DMS153 treated with DMSO at 0.1 percent for 48 hours (cell line): ENCODE results near the gene MTCL1.
"Not testable (repeated sequence)": the region's sequence is repeated elsewhere in the genome, so short reads cannot be mapped to it uniquely, and the experiment has no call there.

Experiments
- DNase-seq: peaks from one replicate; lab custom pipeline; 2025; ENCODE audit not compliant: unreplicated experiment; lab: John Stamatoyannopoulos, UW

The MTCL1 gene

GRCh38 chr18:8741117-8741516 lies 35.8 kb downstream of the MTCL1 start:
- no peak for DNase-seq

GRCh38 chr18:8741532-8741931 lies 36.2 kb downstream of the MTCL1 start:
- DNase-seq = peak; percentile 3

DNA sequence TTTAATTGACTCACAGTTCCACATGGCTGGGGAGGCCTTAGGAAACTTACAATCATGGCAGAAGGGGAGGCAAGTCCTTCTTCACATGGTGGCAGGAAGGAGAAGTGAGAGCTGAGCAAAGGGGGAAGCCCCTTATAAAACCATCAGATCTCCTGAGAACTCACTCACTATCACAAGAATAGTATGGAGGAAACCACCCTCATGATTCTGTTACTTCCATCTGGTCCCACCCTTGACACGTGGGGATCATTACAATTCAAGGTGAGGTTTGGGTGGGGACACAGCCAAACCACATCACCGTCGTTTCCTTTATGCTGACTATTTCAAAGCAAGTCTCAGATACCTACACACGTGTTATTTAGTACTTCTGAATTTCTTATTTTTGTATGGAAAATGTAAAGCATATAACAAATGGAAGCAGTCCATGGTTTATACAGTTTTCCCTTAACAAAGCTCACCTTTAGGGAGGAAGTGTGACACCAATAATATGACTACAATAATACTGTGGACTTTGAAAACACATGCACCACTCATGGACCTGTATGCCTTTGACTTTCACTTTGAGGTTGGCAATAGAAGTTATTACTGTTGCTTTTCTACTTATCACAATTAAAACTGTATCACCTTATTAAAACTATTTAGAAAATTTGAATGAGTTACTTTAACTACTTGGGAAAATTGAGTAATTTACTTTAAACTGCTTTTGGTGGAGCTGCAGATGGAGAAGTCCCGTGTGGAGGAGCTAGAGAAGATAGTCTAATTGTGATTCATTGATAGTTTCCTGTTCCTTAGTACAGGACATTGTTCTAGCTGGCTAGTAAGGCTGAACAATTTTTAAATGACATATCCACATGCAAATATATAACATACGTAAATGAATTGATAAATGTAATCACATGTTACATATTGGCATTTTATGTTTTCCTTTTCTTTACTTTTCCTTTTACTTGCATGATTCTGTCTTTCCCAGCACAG lies 37.3 kb downstream of the MTCL1 start:
- DNase-seq = no peak

DNA sequence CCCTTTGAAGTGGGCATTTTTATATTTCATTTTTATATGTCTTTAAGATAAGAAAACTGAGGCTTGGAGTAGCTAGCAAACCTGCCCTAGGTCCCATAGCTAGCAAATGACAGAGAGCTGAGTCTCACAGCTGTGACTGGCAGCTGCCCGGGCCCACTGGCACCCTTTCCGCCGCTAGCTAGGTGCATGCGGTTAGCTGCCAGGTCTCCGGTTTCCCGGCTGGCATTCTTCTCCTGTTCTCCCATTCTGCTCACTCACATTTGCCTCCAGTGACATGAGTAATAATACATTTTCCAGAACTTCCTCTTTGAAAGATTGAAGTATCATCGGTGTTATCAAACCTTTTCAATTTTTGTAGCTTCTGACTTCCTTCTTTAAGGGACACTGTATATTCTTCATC lies 38.7 kb downstream of the MTCL1 start:
- DNase-seq = no peak

DNA sequence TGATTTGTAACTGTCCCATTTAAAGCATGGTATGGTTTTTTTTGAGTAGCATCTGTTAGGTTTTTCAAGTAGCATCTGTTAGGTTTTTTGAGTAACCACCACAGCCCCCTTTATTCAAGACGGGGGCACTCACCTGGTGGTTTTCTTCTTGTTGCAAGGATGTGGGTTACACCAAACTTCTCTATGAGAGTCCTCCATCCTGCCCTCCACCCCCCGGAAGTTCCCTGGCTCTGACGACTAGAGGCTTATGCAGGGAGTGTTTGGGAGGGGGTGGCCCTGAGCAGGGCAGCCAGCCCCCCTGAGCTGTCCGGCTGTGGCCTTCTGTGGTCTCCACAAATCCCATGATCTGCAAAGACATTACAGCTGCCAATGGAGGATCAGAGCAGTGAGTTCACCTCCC lies 39.3 kb downstream of the MTCL1 start:
- DNase-seq = no peak

DNA sequence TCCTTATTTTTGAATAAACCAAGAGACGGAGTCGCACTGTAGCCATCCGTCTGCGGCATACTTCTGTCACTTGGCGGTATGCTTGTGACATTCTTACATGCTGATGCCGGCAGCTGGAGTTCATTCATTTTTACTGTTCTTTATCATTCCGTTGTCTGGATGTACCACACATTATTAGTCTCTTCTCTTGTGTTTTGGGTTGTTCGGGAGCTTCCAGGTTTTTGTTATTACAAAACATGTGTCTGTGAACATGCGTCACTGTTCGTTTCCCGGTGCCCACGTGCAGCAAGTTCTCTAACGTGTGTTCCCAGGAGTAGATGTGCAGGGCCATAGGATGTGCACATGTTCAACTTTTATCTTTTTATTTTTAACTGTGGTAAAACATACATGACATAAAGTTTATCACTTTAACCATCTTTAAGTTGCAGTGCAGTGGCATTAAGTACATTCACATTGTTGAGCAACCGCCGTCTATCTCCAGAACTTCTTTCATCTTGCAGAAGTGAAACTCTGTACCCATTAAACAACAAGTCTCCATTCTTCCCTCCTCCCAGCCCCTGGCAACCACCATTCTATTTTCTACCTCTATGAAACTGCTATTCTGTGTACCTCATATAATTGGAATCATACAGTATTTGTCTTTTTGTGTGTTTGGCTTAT lies 40.1 kb downstream of the MTCL1 start:
- DNase-seq = no peak

GRCh38 chr18:8747440-8747937 lies 42.1 kb downstream of the MTCL1 start:
- DNase-seq = no peak

GRCh38 chr18:8749492-8749891 lies 44.1 kb downstream of the MTCL1 start:
- DNase-seq = no peak

- no peak for DNase-seq
These were observed 45.6 kb downstream of the MTCL1 start for GRCh38 chr18:8750954-8751415.

DNA sequence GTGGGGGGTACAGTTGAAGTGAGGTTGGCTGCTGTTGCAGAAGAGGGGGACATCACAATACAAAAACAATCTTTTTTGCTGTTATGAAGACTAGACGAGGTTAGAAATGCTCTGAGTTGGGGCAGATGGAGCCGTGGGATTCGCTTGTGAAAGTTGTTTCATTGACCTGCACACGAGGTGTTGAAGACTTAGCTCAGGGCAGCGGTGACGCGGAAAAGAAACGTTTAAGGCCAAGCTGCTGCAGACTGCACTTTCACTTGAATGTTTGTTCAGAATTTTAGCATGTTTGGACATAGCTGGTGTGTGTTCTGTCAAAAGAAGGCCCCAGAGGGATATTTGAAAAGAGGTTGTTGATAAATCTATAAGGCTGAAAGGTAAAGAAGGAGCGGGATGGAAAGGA lies 46.3 kb downstream of the MTCL1 start:
- no peak for DNase-seq

DNA sequence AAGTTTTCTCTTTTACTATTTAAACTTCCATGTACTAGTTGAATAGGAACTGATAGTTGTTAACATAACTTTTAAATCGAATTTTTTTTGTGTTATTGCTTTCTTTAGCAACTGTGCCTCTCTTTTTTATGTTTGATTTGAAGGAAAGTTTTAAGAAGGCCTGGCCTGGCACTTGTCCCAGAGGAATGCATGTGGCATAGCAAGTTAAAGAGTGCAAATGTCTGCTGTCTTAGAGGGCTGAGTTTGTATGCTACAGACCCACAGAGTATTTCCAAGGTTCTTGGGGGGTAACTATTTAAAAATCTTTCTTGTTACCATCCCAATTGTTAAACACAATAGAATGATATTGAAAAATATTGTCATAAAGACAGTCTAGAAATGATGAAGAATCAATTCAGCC lies 47.0 kb downstream of the MTCL1 start:
- DNase-seq = no peak

DNA sequence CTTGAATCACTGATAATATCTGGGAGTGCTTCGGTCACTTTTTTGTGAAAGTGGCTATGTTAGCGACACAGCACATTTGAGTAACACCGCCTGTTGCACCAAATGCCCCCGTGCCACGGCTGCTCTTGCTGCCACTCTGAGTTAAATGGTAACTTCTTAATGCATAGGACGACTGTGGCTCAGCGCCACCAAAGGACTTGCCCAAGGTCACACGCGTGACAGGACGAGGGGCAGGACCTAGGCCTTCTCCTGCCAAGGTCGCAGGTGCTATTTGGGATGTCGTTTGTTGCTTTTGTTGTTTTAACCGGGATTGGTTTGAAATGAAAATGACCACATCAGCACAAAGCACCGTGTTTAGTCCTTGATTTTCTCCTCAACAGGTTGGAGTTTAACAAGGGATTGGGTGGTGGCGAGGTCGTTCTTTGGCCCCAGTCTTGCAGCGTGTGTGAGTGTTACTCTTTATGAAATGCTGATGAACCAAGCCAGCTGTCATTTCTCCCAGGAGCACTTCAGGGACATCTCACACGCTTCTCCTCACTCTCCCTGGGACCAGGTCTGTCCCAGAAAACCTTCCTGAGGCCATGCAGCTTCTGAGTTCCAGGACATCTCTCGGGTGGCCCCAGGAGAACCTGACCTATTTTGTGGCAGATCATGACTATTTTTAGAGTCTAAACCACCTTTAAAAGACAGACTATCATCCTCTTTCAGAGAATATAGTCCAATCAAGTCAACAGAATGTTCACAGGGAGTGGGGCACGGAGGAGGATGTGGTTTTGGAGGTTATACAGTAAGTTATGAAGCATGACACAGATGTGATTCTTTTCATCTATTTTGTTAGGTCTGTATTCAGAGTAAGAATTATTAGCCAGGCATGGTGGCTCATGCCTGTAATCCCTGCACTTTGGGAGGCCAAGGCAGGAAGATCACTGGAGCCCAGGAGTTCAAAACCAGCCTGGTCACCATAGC lies 49.9 kb downstream of the MTCL1 start:
- DNase-seq = no peak

DNA sequence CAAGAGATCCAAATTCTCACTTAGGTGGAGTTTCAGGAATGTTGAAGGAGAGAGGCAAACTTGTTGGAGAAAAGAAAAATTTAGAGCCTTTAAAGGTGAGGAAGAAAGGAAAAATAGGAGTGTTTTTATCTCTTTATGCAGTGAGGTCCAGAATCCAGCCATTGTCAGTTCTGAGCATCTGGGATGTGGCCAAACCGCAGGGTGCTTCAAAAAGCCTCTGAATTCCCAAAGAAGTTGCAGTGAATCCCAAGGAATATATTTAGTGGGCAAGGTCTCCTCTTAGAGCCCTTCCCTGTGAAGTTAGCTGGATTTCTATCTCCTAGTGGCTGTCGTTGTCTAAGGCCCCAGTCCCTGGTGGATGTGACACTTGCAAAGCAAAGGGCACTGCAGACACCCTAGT lies 51.2 kb downstream of the MTCL1 start:
- DNase-seq = no peak

GRCh38 chr18:8757396-8757997 lies 52.1 kb downstream of the MTCL1 start:
- DNase-seq = no peak

- DNase-seq = no peak
These were observed 53.1 kb downstream of the MTCL1 start for GRCh38 chr18:8758466-8758865.

- no peak for DNase-seq
These were observed 55.6 kb downstream of the MTCL1 start for GRCh38 chr18:8760984-8761383.

DNA sequence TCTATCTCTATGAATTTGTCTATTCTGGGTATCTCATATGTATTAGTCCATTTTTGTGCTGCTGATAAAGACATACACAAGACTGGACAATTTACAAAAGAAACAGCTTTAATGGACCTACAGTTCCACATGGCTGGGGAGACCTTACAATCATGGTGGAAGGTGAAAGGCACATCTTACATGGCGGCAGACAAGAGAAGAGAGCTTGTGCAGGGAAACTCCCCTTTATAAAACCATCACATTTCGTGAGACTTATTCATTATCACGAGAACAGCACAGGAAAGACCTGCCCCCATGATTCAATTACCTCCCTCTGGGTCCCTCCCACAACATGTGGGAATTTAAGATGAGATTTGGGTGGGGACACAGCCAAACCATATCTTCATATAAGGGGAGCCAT lies 56.2 kb downstream of the MTCL1 start:
- DNase-seq = not testable (repeated sequence)

DNA sequence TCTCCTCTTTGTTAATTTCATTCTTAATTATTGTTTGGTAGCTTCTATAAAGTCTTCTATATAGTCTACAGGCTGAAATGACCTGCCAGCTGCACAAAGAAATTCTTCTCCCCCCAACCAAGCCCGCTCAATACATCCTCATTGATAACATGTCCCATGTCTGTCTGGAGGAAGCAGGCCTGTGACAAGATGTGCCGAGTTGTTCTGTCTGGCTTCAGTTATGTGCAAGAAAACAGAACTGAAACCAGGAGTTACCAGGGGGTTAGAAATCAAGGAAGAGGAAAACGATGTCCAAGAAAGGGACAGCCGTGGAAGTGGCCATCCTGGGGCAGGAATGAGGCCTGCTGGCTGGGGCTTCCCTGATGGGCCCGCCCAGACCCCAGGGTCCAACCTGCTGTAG lies 57.6 kb downstream of the MTCL1 start:
- no peak for DNase-seq

DNA sequence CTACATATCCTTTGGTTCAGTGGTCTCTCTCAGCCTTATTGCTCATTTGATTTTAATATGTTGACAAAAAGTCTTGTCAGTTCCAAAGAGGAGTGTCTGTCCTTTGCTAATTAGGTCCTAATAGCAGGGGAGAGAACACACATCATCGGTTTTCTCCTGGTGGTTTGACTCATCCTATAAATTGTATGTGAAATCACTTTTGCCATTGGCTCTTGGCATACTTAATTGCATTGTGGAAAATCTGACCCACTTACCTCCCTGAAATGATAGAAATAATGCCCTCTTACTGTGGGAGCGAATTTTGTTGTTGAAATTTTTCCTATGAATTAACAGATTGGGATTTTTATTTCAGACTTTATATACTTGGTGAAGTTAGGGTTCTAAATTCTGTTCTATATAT lies 58.3 kb downstream of the MTCL1 start:
- DNase-seq = no peak

DNA sequence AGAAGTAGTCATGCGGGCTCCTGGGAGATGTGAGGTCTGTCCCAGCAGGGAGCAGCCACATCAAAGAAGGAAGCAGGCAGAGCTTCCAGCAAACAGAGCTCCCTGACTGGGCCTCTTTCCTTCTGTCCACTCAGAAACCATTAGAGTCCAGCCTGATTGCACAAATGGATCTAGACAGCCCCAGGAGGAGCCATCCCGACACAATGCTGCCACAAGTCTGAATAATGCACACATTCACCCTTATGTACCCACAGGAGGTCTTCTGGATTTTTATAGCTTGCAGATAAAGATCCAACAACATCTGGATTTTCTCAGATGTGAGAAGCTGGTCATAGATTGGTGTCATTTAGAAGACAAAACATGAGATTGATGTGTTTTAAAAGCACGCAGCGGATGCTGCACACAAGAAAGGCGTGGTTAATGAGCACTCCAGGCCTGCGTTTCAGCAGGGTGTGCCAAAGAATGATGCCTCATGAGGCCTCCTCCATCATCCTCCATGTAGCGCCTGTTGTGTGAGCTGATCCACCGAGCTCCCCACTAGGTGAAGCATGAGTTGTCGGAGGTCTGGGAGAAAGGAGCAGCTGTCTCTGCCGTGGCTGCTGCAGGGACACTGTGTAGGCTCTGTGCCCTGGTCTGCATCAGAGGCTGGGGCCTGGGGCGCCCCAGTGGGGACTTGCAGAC lies 60.6 kb downstream of the MTCL1 start:
- no peak for DNase-seq
